ENCODE data around the gene LITAFD. TPM values are rescaled to one million over a fixed set of nuclear protein-coding genes. Genes with fewer than 3 reads are reported as not detected.
"Not testable (repeated sequence)": the region's sequence is repeated elsewhere in the genome, so short reads cannot be mapped to it uniquely, and the experiment has no call there.

Gene LITAFD
- total RNA-seq, 1 donor from 2014 or later: not detected

DNA sequence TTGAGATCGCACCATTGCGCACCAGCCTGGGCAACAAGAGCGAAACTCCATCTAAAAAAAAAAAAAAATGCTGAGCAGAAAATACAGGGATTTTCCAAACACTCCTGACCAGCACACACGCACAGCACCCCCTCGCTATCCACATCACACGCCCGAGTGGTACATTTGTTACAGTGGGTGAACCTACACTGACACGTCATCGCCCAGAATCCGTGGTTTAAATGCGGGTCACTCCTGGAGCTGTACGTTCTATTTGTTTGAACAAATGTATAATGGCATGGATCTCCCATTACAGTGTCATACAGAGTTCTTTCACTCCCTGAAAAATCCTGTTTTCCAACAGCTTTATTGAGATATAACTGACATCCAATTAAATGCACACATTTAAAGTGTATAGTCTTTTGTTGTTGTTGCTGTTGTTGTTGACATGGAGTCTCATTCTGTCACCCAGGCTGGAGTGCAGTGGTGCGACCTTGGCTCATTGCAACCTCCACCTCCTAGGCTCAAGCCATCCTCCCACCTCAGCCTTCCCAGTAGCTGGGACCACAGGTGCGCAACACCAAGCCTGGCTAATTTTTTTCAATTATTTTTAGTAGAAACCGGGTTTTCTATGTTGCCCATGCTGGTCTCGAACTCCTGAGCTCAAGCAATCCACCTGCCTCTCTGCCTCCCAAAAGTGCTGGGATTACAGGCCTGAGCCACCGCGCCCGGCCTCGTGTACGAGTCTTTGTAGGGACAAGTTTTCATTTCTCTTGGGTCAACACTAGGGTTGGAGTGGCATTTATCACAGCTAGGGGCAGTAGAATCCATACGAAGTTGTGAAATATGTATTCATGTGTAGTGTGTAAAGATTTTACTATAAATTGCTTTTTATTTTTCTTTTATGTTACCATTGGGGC is 8.9 kb upstream of the LITAFD start:
- H3K36me3 ChIP-seq: no peaks in the 10 kb centered on the region
- H3K4me3 ChIP-seq: no peak overlapping the region
- H3K9me3 ChIP-seq: no peaks in the 10 kb centered on the region
- H3K27ac ChIP-seq: no peak overlapping the region
- peaks cover 0 to 14% of the 10 kb centered on the region in 2 donors for H3K4me1 ChIP-seq
- H3K27me3 ChIP-seq: no peaks in the 10 kb centered on the region
- no peak for DNase-seq (ENCODE audit: low spot score in 2 of 2)
- intact Hi-C loops (cut with DNase I): no loop called here
- TF ChIP-seq, protein P1, sequence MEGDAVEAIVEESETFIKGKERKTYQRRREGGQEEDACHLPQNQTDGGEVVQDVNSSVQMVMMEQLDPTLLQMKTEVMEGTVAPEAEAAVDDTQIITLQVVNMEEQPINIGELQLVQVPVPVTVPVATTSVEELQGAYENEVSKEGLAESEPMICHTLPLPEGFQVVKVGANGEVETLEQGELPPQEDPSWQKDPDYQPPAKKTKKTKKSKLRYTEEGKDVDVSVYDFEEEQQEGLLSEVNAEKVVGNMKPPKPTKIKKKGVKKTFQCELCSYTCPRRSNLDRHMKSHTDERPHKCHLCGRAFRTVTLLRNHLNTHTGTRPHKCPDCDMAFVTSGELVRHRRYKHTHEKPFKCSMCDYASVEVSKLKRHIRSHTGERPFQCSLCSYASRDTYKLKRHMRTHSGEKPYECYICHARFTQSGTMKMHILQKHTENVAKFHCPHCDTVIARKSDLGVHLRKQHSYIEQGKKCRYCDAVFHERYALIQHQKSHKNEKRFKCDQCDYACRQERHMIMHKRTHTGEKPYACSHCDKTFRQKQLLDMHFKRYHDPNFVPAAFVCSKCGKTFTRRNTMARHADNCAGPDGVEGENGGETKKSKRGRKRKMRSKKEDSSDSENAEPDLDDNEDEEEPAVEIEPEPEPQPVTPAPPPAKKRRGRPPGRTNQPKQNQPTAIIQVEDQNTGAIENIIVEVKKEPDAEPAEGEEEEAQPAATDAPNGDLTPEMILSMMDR (IDR thresholded peaks at IDR 0.05): no peak

DNA sequence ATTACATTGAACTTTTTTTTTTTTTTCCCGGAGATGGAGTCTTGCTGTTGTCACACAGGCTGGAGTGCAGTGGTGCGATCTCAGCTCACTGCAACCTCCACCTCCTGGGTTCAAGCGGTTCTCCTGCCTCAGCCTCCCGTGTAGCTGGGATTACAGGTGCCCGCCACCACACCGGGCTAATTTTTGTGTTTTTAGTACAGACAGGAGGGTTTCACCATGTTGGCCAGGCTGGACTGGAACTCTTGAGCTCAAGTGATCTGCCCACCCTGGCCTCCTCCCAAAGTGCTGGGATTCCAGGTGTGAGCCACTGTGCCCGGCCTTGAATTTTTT is 8.3 kb upstream of the LITAFD start:
- H3K27me3 ChIP-seq; intact Hi-C loops (cut with DNase I); DNase-seq (ENCODE audit: low spot score in 2 of 2); H3K36me3 ChIP-seq; H3K9me3 ChIP-seq; H3K27ac ChIP-seq; H3K4me3 ChIP-seq: not testable (repeated sequence)
- H3K4me1 ChIP-seq: peaks cover 0 to 14% of the 10 kb centered on the region in 2 donors

DNA sequence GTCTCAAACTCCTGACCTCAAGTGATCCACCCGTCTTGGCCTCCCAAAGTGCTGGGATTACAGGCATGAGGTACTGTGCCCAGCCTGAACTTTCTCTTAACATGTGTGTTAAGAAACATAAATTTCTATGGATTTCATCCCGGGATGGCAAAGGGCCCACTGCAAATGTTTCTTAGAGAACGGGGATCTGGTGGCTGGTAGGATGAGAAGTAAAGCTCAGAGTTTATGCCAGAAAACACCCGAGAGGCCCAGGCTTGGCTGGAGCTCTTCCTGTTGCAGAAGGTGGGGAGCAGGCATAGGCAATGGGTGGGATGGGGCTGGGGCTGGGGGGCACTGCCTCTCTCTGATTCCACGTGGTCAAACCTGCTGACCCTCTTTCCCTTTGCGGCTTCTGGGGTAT is 7.8 kb upstream of the LITAFD start:
- Histone ChIP-seq H3K9me3 (no peaks in the 10 kb centered on the region), H3K4me1 (peaks cover 0 to 11% of the 10 kb centered on the region in 2 donors), H3K27ac (no peak overlapping the region), H3K36me3 (no peaks in the 10 kb centered on the region), H3K27me3 (no peaks in the 10 kb centered on the region), H3K4me3 (no peak overlapping the region)
- intact Hi-C loops (cut with DNase I): no loop called here
- TF ChIP-seq, protein P1 (IDR thresholded peaks at IDR 0.05): no peak
- DNase-seq (ENCODE audit: low spot score in 2 of 2): no peak

DNA sequence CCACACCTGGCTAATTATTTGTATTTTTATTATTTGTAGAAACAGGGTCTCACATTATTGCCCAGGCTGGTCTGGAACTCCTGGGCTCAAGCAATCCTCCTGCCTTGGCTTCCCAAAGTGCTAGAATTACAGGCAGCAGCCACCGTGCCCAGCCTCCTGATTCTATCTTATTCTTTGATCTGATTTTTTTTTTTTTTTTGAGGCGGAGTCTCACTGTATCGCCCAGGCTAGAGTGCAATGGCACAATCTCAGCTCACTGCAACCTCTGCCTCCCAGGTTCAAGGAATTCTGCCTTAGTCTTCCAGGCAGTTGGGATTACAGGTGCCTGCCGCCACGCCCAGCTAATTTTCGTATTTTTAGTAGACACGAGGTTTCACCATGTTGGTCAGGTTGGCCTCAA is 6.8 kb upstream of the LITAFD start:
- intact Hi-C loops (cut with DNase I); H3K36me3 ChIP-seq; H3K27me3 ChIP-seq; H3K4me3 ChIP-seq; H3K4me1 ChIP-seq; DNase-seq (ENCODE audit: low spot score in 2 of 2); H3K27ac ChIP-seq; H3K9me3 ChIP-seq: not testable (repeated sequence)

DNA sequence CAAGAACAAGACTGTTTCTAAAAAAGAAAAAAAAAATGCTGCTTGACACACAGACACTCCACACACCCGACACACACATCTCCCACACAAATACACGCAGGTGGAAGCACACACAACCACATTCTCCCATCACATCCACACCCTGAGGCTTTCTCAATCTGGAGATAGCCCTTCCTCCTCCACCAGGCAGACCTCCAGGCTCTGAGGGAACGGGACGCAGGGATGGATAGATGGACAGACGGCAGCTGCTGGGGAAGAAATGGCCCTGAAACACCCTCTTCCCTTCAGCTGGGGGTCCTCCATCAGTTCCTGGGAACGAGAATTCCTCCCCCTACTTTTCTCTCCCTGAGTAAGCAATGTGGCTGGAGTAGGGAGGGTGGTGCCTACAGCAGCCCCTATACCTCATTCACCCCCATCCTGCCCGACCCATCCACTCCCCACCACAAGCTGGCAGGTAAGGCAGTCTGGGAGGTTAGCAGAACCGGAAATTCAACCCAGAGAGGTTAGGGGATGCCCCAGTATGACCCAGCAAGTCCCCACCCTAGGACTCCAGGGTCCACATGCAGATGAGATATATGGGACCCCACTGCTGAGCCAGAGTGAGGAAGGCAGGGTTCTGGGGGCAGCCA is 4.1 kb upstream of the LITAFD start:
- DNase-seq (ENCODE audit: low spot score in 2 of 2): no peak
- intact Hi-C loops (cut with DNase I): no loop called here
- Histone ChIP-seq H3K27ac (no peak overlapping the region), H3K4me3 (no peak overlapping the region), H3K9me3 (no peaks in the 10 kb centered on the region), H3K27me3 (no peaks in the 10 kb centered on the region), H3K36me3 (no peaks in the 10 kb centered on the region), H3K4me1 (no peaks in the 10 kb centered on the region)
- TF ChIP-seq, protein P1 (IDR thresholded peaks at IDR 0.05): no peak

DNA sequence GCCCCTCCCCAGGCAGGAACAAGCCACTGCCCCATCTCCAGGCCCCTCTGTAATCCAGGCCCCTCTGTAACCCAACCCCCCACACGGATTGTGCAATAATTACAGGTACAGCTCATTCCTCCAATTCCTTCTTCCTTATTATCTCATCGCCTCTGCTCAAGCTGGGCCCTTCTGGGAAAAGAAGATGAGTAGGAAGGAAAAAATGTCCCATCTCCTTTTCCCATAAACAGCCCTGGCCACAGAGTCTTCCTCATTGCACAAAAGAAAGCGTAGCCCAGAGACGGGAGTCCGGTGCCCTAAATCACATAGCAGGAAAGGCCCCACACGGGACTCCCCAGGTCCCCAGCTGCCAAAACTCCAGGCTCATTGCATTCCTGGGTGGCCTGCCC is 3.6 kb upstream of the LITAFD start:
- H3K4me1 ChIP-seq: no peaks in the 10 kb centered on the region
- TF ChIP-seq, protein P1 (IDR thresholded peaks at IDR 0.05): no peak
- H3K27ac ChIP-seq: no peak overlapping the region
- intact Hi-C loops (cut with DNase I): no loop called here
- no peak for DNase-seq (ENCODE audit: low spot score in 2 of 2)
- H3K36me3 ChIP-seq: no peaks in the 10 kb centered on the region
- no peaks in the 10 kb centered on the region for H3K27me3 ChIP-seq
- no peak overlapping the region for H3K4me3 ChIP-seq
- no peaks in the 10 kb centered on the region for H3K9me3 ChIP-seq

Data from ascending aorta (tissue), 2 donors.